Heart right ventricle (tissue), 16 donors: Measurements from ENCODE around the gene ZW10. TPM values are rescaled to one million over a fixed set of nuclear protein-coding genes. Genes with fewer than 3 reads are reported as not detected.
"Not testable (repeated sequence)": the region's sequence is repeated elsewhere in the genome, so short reads cannot be mapped to it uniquely, and the experiment has no call there.

Experiments used
- ATAC-seq, 8 donors: fragments of 200-7000 bp; cut with Tn5 transposase; one replicate each; pipeline ENCODE4 v1.9.1; 2020; ENCODE audit warnings: mild to moderate bottlenecking in 8 of 8, moderate library complexity in 8 of 8, moderate number of reproducible peaks in 1 of 8
- DNase-seq, 2 donors: peaks; one replicate each; pipeline ENCODE4 v3.0.0-alpha.2; 2020
- H3K27ac ChIP-seq, 10 donors: fragments of 200-600 bp; sonication (generic) in 2 of 10; one replicate each; pipeline versions ENCODE4 v1.5.0 to v1.8.0; 2020 to 2022; ENCODE audit warnings: mild to moderate bottlenecking in 3 of 10
- H3K27me3 ChIP-seq, 7 donors: fragments of 200-600 bp; one replicate each; pipeline ENCODE4 v1.8.0; 2021 to 2022; ENCODE audit warnings: mild to moderate bottlenecking in 2 of 7
- H3K36me3 ChIP-seq, 9 donors: fragments of 200-600 bp; sonication (generic) in 1 of 9; one replicate each; pipeline versions ENCODE4 v1.5.0 to v1.8.0; 2020 to 2022; ENCODE audit warnings: mild to moderate bottlenecking in 2 of 9
- H3K4me1 ChIP-seq, 9 donors: fragments of 200-600 bp; sonication (generic) in 1 of 9; one replicate each; pipeline versions ENCODE4 v1.5.0 to v1.8.0; 2020 to 2022; ENCODE audit warnings: mild to moderate bottlenecking in 4 of 9
- H3K4me3 ChIP-seq, 10 donors: fragments of 200-600 bp; sonication (generic) in 2 of 10; one replicate each; pipeline versions ENCODE4 v1.5.0 to v1.8.0; 2020 to 2022; ENCODE audit warnings: mild to moderate bottlenecking in 7 of 10, moderate library complexity in 2 of 10
- H3K9me3 ChIP-seq, 11 donors: fragments of 200-600 bp in 10 of 11; sonication (generic) in 2 of 11; one replicate each; pipeline versions ENCODE4 v1.5.0 to v1.8.0; 2013 to 2022; ENCODE audit warnings: mild to moderate bottlenecking in 2 of 11, control low read depth in 1 of 11, moderate library complexity in 1 of 11
- WGBS, 2 donors: extraction: QIAGEN DNeasy Blood & Tissue Kit; methylation state at CpG; one replicate each; pipeline ENCODE4 v1.1.7; 2013; ENCODE audit warnings: inconsistent platforms in 1 of 2; 5-methylcytosine and 5-hydroxymethylcytosine counted together
- intact Hi-C, 10 donors: fragments of 100-400 bp; cut with DNase I; formaldehyde crosslinking; loops; one replicate each; pipeline versions ENCODE4 v1.11.1 to v1.14.2; 2022
- polyA plus RNA-seq, 2 donors: library from polyadenylated mRNA; stranded (reverse); fragments of 200-250 nt; gene quantifications; one replicate each; pipeline ENCODE4 v1.2.3, GENCODE V29; 2013
- total RNA-seq, 10 donors: library from RNA; stranded (reverse); fragmentation: NEBNext Ultra II Directional in 3 of 10; extraction: Animal tissue kit (Norgen Biotek cat#: 25700) in 3 of 10; gene quantifications; one replicate each; pipeline versions ENCODE4 v1.2.1 to v1.2.4, GENCODE V29; 2021 to 2023
- TF ChIP-seq, protein P1 (sequence below), 9 donors: fragments of 200-600 bp; sonication (generic) in 2 of 9; IDR thresholded peaks; one replicate each; pipeline versions ENCODE4 v1.5.0 to v1.8.0; 2021 to 2022; ENCODE audit warnings: antibody characterized with exemption in 9 of 9, mild to moderate bottlenecking in 5 of 9, moderate library complexity in 1 of 9
- donor health status: Arrhythmogenic right ventricular cardiomyopathy.
- donor health status: ischemic (EF 13 %, LVEDD 7.1; RV severe dilation, severe dysfunction).
- donor health status: healthy with polysubstance abuse.
- donor health status: DM: no; HTN: yes; CAD: no.
- donor health status: DM: no; HTN: no; CAD: no.
- donor health status: ischemic (EF 25% LVEDD 6.9; RV normal size, moderate dysfunction).
- donor health status: ischemic (EF 25% LVEDD 5.7; RV mildly dilated, moderate dysfunction).
- donor health status: healthy.
- donor health status: DM: yes; HTN: yes; CAD: no.
- donor health status: Ischemic cardiomyopathy.
- donor health status: ischemic (EF 35%, LVEDD 5.7; RV mildly dilated, moderate dysfunction).
- donor health status: nonischemic (EF 11% LVEDD 7.7; RV severe dilation, severe dysfunction).
- donor health status: DM: yes; HTN: yes; CAD: no.
- donor health status: PGD.
- donor health status: ischemic (EF 29% LVEDD 5.4; RV normal size, mild dysfunction).
- donor health status: nonischemic (EF 23%, LVEDD 6.1; RV moderate dilation, normal function).

The ZW10 gene
- total and polyA plus RNA-seq, 12 donors = 2.2 to 11.4 (median 9.2) TPM

DNA sequence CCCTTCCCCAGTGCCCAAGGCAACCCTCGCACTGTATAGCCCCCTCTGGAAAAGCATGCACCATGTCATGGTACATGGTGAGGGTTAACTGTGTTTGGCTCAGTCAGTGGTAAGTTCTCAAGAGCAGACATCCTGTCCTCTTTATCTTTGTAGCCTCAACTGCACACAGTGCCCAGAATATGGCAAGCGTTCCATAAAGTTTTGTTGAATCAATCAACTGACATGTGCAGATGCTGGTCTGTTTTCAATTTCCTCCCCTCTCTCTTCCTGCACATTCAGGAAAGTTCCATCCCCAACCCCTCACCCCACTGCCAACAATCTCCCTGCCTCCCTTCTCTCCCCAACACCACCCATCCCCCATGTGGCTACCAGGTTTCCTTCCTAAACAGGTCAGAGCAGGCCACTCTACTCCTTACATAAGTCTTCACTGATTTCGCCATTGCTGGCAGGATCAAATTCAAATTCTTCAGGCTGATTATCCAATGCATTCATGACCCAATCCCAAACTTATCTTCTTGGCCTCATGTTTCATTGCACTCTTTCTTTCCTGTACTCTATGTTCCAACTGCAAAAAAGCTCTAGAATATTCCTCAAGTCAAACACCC is 51.9 kb downstream of the ZW10 start:
- WGBS, 2 donors = 76 to 87% methylated on average over 3 of the region's 3 CpGs
- no peak overlapping the region for H3K27ac ChIP-seq
- TF ChIP-seq, protein P1, sequence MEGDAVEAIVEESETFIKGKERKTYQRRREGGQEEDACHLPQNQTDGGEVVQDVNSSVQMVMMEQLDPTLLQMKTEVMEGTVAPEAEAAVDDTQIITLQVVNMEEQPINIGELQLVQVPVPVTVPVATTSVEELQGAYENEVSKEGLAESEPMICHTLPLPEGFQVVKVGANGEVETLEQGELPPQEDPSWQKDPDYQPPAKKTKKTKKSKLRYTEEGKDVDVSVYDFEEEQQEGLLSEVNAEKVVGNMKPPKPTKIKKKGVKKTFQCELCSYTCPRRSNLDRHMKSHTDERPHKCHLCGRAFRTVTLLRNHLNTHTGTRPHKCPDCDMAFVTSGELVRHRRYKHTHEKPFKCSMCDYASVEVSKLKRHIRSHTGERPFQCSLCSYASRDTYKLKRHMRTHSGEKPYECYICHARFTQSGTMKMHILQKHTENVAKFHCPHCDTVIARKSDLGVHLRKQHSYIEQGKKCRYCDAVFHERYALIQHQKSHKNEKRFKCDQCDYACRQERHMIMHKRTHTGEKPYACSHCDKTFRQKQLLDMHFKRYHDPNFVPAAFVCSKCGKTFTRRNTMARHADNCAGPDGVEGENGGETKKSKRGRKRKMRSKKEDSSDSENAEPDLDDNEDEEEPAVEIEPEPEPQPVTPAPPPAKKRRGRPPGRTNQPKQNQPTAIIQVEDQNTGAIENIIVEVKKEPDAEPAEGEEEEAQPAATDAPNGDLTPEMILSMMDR (IDR thresholded peaks at IDR 0.05) = no peak
- intact Hi-C loops = no loop called here
- ATAC-seq (peak in 7 of 8 donors; percentile 23 to 79 (median 35)), DNase-seq (peak in 1 of 2 donors; percentile 6)
- no peak overlapping the region for H3K4me3 ChIP-seq
- H3K9me3 ChIP-seq = peaks cover 0 to 11% (median 0%) of the 10 kb centered on the region in 11 donors
- H3K4me1 ChIP-seq = peaks cover 0 to 13% (median 0%) of the 10 kb centered on the region in 9 donors
- H3K27me3 ChIP-seq = no peaks in the 10 kb centered on the region
- H3K36me3 ChIP-seq = peaks cover 0 to 18% (median 0%) of the 10 kb centered on the region in 9 donors

DNA sequence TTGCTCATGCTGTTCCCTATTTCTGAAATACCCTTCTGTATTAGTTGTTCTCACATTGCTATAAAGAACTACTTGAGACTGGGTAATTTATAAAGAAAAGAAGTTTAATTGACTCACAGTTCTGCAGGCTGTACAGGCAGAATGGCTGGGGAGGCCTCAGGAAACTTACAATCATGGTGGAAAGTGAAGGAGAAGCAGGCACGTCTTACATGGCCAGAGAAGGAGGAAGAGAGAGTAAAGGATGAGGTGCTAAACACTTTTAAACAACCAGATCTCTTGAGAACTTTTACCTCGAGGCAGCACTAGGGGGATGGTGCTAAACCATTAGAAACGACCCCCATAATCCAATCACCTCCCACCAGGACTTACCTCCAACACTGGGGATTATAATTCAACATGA is 53.0 kb downstream of the ZW10 start:
- H3K27me3 ChIP-seq, H3K27ac ChIP-seq, intact Hi-C loops, H3K4me3 ChIP-seq, ATAC-seq, DNase-seq: not testable (repeated sequence)
- WGBS, 2 donors = 58 to 90% methylated on average over 3 of the region's 3 CpGs
- Histone ChIP-seq H3K4me1 (peaks cover 0 to 13% (median 0%) of the 10 kb centered on the region in 9 donors), H3K9me3 (peaks cover 0 to 11% (median 0%) of the 10 kb centered on the region in 11 donors), H3K36me3 (peaks cover 0 to 23% (median 5%) of the 10 kb centered on the region in 9 donors)

- no peaks in the 10 kb centered on the region for H3K4me1 ChIP-seq
- WGBS, 2 donors = 94 to 96% methylated on average over 2 of the region's 2 CpGs
- H3K4me3 ChIP-seq = no peak overlapping the region
- TF ChIP-seq, protein P1 (IDR thresholded peaks at IDR 0.05) = no peak
- DNase-seq (no peak), ATAC-seq (peak in 2 of 8 donors; percentile 25 to 84)
- intact Hi-C loops = no loop called here
- H3K27me3 ChIP-seq = no peaks in the 10 kb centered on the region
- H3K27ac ChIP-seq = no peak overlapping the region
- H3K36me3 ChIP-seq = peaks cover 0 to 27% (median 5%) of the 10 kb centered on the region in 9 donors
- peaks cover 0 to 24% (median 0%) of the 10 kb centered on the region in 11 donors for H3K9me3 ChIP-seq
Measured at GRCh38 chr11:113715882-113716625, 57.4 kb downstream of the ZW10 start.

DNA sequence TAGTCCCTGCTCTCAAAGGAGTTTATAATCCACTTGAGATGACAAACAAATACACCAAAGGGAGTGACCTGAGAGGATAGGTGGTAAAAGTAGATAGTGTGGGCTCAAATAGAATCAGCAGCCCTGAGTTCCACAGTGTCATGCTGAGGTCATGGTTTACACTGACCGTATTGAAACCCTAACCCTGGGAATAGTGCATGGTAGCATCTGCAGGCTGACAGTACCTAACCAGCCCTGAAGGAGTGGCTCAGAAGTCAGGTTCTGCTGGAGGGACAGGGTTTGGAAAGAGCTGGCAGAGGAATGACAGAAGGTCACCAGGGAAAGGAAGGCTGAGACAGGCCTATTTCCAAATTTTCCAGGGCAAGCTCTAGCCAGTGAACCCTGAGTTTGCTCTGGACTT is 58.2 kb downstream of the ZW10 start:
- Histone ChIP-seq H3K36me3 (peaks cover 0 to 24% (median 5%) of the 10 kb centered on the region in 9 donors), H3K27me3 (no peaks in the 10 kb centered on the region), H3K9me3 (peaks cover 0 to 32% (median 0%) of the 10 kb centered on the region in 11 donors), H3K27ac (no peak overlapping the region), H3K4me3 (no peak overlapping the region), H3K4me1 (no peaks in the 10 kb centered on the region)
- ATAC-seq = no peak
- 92 to 98% methylated on average over 1 of the region's 1 CpG for WGBS, 2 donors
- TF ChIP-seq, protein P1 (IDR thresholded peaks at IDR 0.05) = no peak
- intact Hi-C loops = no loop called here
- no peak for DNase-seq
